LNCaP clone FGC (cell line): ENCODE measurements around the gene VN1R4.
"Not testable (repeated sequence)": the region's sequence is repeated elsewhere in the genome, so short reads cannot be mapped to it uniquely, and the experiment has no call there.

Experiments
- DNase-seq: peaks from one replicate; pipeline ENCODE4 v3.0.0-alpha.2; 2011; ENCODE audit warnings: low read depth
- H3K4me3 ChIP-seq: 2 replicates; pipeline ENCODE4 v1.5.1; 2011; ENCODE audit warnings: mild to moderate bottlenecking, low read depth, low read length, control low read depth
- TF ChIP-seq, protein P1 (sequence below): IDR thresholded peaks from 2 replicates; pipeline ENCODE4 v1.5.1; 2012; ENCODE audit warnings: mild to moderate bottlenecking; ENCODE audit not compliant: control insufficient read depth, insufficient read depth; ENCODE audit errors: extremely low read depth

VN1R4 gene, protein sequence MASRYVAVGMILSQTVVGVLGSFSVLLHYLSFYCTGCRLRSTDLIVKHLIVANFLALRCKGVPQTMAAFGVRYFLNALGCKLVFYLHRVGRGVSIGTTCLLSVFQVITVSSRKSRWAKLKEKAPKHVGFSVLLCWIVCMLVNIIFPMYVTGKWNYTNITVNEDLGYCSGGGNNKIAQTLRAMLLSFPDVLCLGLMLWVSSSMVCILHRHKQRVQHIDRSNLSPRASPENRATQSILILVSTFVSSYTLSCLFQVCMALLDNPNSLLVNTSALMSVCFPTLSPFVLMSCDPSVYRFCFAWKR

DNA sequence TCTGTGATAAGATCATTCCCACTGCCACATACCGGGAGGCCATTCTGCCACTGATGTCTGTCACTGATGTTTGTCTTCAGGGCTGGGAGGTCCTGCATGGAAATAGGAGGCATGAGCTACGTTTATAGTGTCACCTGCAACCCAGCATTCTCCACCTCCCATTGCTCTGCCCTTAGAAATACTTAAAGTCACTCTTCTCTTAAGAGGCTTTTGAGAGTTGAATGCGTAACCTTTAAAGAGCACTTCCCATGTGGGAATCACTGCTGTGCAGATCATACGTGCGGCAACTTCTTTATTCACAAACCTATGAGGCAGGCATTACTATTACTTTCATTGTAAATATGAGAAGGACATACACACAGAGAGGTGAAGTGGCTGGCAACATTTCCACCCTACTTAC is at the start of gene VN1R4:
TSS of gene VN1R4 (minus strand) at position 101 of the 400 bp plus-strand sequence. CDS start at position 43, 58 bp downstream.
- DNase-seq, result not testable (repeated sequence)

DNA sequence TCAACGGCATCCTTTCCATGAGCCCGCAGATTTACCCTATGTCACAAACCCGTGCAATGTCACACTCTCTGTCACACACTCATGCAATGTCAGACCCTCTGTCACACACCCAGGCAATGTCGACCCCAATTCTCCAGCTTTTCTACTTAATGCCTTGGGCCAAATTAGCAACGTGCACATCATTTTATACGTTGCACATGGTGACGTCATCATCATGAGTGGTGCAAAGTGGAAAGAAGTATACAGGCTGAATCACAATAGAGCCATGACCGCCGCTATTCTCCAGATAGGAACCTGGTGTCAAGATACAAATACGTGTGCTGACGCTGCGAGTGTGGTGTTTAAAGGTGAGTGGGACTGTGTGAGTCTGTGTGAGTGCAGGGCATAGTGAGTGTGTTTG is 44.4 kb upstream of the VN1R4 start:
- H3K4me3 ChIP-seq, result no peak overlapping the region
- no peak for DNase-seq
- TF ChIP-seq, protein P1, sequence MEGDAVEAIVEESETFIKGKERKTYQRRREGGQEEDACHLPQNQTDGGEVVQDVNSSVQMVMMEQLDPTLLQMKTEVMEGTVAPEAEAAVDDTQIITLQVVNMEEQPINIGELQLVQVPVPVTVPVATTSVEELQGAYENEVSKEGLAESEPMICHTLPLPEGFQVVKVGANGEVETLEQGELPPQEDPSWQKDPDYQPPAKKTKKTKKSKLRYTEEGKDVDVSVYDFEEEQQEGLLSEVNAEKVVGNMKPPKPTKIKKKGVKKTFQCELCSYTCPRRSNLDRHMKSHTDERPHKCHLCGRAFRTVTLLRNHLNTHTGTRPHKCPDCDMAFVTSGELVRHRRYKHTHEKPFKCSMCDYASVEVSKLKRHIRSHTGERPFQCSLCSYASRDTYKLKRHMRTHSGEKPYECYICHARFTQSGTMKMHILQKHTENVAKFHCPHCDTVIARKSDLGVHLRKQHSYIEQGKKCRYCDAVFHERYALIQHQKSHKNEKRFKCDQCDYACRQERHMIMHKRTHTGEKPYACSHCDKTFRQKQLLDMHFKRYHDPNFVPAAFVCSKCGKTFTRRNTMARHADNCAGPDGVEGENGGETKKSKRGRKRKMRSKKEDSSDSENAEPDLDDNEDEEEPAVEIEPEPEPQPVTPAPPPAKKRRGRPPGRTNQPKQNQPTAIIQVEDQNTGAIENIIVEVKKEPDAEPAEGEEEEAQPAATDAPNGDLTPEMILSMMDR, result no peak

More for the DNA sequence above, at the start of gene VN1R4:
- H3K4me3 ChIP-seq, result not testable (repeated sequence)

DNA sequence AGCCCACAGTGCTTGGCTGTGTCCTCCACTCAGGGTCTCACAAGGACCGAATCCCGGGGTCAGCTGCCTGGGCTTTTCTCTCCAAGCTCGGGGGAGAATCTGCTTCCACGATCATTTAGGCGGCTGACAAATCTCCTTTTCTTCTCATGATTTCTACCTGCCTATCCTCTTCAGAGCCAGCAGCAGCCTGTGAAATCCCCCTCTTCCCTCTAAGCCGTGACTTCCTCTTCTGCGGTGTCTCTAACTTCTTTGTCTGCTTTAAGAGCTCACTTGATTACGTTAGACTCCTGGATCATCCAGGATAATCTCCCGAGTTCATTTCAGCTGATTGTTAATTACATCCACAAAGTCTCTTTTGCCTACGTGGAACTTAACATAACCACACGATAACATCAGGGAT is 43.5 kb upstream of the VN1R4 start:
- DNase-seq, result no peak
- H3K4me3 ChIP-seq, result no peak overlapping the region
- TF ChIP-seq, protein P1, result no peak

DNA sequence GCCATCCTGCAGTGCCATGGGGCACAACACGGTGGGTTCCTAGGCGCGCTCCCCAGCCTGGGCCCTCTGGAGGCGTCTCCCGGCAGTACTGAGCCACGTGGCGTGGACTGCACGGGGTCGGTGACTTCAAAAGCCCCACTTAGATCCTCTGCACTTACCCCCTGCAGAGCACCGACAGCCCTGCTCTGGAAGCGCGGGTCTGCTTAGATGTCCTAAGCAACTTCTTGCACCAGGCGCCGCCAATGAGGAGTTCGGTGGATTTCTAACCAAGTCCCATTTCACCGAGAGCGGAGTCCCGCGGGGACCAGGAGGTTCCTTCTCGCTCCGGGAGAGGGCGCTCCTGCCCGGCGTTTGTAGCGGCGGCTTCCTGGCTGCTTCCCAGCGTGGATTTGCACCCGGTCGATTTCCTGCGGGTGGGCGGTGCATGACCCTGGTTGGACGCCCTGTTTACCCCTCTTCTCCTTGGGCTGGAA is 40.9 kb upstream of the VN1R4 start:
- H3K4me3 ChIP-seq, result no peak overlapping the region; the same call in 1 of the 2 replicates
- TF ChIP-seq, protein P1, result peak; percentile 49
- no peak for DNase-seq

DNA sequence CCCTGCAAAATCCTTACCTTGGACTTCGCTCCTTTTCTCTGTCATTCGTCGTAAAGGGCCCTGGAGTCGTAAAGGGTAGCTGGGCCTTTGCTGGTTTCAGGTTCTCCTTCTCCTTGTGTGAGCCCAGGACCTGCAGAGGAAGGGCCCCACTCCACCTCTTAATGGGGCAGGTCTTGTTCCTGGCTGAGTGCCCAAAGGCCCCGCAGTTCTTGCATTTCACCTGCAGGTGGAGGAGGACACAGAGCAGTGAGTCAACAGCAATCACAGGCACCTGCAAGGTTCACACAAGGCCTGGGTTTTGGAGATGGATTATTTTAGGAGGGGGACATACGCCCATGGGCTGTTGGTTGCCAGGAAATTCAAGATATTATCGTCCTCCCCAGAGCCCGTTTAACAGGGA is 33.8 kb upstream of the VN1R4 start:
- not testable (repeated sequence) for H3K4me3 ChIP-seq, DNase-seq

DNA sequence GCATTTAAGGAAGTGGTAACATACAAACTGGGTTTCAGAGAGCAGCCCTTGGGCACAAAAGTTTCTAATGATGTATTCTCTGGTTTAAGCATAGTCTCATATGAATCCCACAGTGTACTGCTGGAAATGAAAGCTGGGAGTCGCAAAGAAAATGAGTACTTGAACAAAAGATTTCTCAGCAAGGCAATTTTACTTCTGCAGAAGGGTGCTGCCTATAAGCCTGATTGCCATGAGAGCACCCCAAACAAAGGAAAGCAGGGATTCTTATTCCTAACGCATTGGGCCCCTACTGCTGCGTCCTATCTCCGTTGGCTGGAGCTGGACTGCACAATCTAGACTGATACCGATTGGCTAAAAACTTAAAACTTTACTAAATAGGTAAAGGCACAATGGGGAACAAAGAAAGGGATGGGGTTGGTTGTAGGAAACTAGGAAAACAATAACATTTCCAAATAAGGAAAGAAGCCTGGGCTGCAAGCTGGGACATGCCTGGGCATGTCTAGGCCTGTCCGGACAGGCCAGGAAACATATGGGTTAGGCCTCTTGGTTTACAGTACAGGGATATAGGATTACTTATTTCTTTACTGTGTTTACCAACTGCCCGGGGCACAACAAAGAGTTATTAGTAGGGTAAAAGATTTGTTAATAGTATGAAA is 27.4 kb upstream of the VN1R4 start:
- DNase-seq, result no peak
- TF ChIP-seq, protein P1, result no peak
- no peak overlapping the region for H3K4me3 ChIP-seq

DNA sequence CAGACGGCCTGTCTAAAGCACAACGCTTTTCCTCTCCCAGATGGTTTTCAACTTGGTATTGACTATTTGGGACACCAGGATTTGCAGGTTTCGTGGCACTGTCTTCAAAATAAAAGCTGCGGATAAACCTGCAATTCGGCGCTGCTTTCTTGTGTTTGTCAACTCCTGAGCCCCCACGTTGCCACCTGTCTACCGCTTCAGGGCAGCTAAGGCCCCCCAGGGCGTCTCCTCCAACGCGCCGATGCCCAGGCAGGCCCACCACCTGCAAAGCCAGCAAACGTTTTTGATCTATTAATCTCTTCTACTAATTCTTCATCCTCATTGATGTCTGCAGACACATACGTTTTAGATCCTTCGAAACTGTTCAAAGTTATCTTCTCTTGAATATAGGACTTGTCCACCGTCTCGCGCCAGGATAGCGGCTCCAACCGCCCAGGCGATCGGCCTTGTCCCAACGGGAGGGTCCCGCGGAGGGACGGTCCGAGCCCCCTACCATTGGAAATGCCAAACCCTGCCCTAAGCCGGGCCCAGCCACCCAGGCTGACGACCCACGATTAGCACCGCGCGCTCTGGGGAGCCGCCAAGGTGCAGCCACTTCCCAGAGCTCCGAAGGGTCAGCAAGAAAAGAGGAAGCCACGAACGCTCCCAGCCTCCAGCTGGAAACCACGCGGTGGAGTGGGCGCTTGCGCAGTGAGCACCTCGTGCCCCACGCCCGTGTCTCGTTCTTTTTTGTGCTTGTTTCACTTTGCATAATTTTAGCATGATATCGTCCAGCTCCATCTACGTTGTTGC is 23.4 kb upstream of the VN1R4 start:
- TF ChIP-seq, protein P1, result no peak
- no peak overlapping the region for H3K4me3 ChIP-seq

More for the DNA sequence above, 23.4 kb upstream of the VN1R4 start:
- DNase-seq, result no peak
